Activated naive CD8-positive, alpha-beta T cell (primary cell): ENCODE data around the gene ANKHD1.
"Not testable (repeated sequence)": the region's sequence is repeated elsewhere in the genome, so short reads cannot be mapped to it uniquely, and the experiment has no call there.

Experiments used
- H3K27ac Mint-ChIP-seq: one replicate; pipeline ENCODE4 v1.8.0; 2021; ENCODE audit warnings: mixed read lengths
- H3K27me3 Mint-ChIP-seq: one replicate; pipeline ENCODE4 v1.8.0; 2021; ENCODE audit warnings: mixed read lengths
- H3K36me3 Mint-ChIP-seq: one replicate; pipeline ENCODE4 v1.8.0; 2021; ENCODE audit warnings: mixed read lengths
- H3K4me1 Mint-ChIP-seq: one replicate; pipeline ENCODE4 v1.8.0; 2021; ENCODE audit warnings: low read depth, mixed read lengths
- H3K4me3 Mint-ChIP-seq: one replicate; pipeline ENCODE4 v1.8.0; 2021; ENCODE audit warnings: mild to moderate bottlenecking, mixed read lengths
- H3K9me3 Mint-ChIP-seq: one replicate; pipeline ENCODE4 v1.8.0; 2021; ENCODE audit warnings: low read depth, mixed read lengths

Gene ANKHD1

DNA sequence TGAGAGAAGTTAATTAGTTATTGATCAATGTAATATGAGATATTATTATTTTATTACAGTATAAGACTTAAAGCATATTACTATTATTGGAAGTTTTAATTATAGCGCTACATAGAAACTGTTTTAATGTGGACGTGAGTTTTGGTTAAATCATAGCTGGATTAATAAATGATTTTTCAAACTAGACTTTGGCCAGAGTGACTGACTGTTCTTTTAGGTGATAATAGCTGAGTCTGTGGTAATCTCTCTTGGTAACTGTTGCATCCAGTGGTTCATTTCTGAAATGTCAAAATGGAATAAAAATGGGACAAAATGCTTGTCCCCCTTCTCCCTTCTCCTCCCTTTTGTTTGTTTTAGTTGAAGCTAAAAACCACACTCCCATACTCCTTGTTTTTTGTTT is 28.1 kb downstream of the ANKHD1 start:
- Mint-ChIP-seq H3K27ac (no peak overlapping the region), H3K27me3 (no peaks in the 10 kb centered on the region), H3K4me3 (no peak overlapping the region), H3K9me3 (no peaks in the 10 kb centered on the region), H3K36me3 (peaks cover 5% of the 10 kb centered on the region), H3K4me1 (peaks cover 42% of the 10 kb centered on the region)

DNA sequence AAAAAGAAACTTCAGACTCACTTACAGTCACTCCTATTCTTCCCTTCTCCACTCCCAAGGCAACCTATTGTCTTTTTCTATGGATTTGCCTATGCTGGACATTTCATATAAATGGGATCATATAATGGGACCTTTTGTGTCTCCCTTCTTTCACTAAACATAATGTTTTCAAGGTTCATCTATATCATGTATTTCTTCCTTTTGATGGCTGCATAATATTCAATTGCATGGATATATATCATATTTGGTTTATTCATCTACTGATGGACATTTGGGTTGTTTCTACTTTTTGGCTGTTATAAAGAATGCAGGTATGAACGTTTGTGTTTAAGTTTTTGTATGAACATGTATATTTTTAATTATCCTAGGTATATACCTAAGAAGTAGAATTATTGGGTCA is 30.6 kb downstream of the ANKHD1 start:
- Mint-ChIP-seq H3K4me3 (no peak overlapping the region), H3K9me3 (no peaks in the 10 kb centered on the region), H3K4me1 (peaks cover 33% of the 10 kb centered on the region), H3K27ac (no peak overlapping the region), H3K36me3 (peaks cover 4% of the 10 kb centered on the region), H3K27me3 (no peaks in the 10 kb centered on the region)

DNA sequence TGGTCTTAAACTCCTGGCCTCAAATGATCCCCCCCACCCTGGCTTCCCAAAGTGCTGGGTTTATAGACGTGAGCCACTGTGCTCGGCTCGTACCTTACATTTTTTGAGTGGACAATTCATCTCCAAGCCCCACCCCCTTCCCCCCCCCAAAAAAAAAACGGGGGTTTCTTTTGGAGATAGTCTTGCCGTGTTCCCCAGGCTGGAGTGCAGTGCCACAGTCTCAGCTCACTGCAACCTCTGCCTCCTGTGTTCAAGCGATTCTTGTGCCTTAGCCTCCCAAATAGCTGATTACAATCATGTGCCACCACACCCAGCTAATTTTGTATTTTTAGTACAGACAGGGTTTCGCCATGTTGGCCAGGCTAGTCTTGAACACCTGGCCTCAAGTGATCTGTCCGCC is 31.3 kb downstream of the ANKHD1 start:
- no peak overlapping the region for H3K27ac Mint-ChIP-seq
- H3K4me3 Mint-ChIP-seq = no peak overlapping the region
- peaks cover 33% of the 10 kb centered on the region for H3K4me1 Mint-ChIP-seq
- H3K27me3 Mint-ChIP-seq = no peaks in the 10 kb centered on the region
- H3K9me3 Mint-ChIP-seq = no peaks in the 10 kb centered on the region
- H3K36me3 Mint-ChIP-seq = peaks cover 4% of the 10 kb centered on the region

DNA sequence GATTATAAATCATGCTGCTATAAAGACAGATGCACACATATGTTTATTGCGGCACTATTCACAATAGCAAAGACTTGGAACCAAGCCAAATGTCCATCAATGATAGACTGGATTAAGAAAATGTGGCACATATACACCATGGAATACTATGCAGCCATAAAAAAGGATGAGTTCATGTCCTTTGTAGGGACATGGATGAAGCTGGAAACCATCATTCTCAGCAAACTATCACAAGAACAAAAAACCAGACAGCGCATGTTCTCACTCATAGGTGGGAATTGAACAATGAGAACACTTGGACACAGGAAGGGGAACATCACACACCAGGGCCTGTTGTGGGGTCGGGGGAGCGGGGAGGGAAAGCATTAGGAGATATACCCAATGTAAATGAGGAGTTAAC is 55.7 kb downstream of the ANKHD1 start:
- H3K36me3 Mint-ChIP-seq = peaks cover 19% of the 10 kb centered on the region
- H3K27me3 Mint-ChIP-seq, H3K9me3 Mint-ChIP-seq, H3K4me3 Mint-ChIP-seq, H3K27ac Mint-ChIP-seq, H3K4me1 Mint-ChIP-seq: not testable (repeated sequence)

DNA sequence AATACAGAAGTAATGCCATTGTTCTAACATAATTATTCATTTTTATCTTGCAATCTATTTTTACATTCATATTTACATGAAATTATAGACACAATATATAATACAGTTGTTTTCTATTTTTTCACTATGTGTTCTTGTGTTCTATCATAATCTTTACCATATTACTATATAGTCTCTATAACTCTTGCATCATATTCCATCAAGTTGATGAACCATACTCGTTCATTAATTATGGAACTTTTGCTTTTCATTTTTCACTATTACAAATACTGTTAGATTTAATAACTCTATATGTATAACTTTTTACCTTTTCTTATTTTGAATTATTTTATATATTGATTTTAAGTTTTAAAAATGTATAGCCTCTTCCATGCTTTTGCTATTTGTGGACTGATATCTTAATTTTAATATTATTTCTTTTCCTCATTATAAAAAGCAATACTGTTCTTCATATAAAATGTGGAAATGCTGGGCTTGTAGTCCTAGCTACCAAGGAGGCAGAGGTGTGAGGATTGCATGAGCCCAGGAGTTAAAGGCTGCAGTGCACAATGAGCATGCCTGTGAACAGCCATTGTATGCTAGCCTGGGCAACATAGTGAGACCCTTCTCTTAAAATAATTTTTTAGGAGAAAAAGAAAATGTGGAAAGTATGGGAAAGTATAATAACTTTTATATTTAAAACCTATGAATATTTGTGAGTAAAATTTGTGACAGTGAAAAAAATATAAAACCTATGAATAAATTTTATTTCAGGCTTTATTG is 65.5 kb downstream of the ANKHD1 start:
- peaks cover 3% of the 10 kb centered on the region for H3K4me1 Mint-ChIP-seq
- no peak overlapping the region for H3K27ac Mint-ChIP-seq
- H3K4me3 Mint-ChIP-seq = no peak overlapping the region
- H3K9me3 Mint-ChIP-seq = no peaks in the 10 kb centered on the region
- H3K27me3 Mint-ChIP-seq = no peaks in the 10 kb centered on the region
- no peaks in the 10 kb centered on the region for H3K36me3 Mint-ChIP-seq

DNA sequence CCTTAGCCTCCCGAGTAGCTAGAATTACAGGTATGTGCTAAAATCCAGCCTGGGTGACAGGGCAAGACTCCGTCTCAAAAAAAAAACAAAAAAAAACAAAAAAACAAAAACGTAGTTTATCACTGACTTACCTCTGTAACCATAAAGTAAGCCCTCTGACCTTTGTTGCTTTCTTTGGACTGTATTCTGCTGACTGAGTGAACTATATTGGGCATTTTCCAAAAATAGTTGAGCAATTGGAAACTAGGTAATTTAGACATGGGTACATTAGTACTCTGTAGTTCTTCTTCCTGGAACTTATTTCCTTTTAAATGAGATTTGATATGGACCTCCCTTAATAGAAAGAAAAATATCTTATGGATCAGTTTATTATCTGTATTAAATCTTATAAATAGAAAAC is 66.6 kb downstream of the ANKHD1 start:
- H3K4me3 Mint-ChIP-seq = no peak overlapping the region
- no peak overlapping the region for H3K27ac Mint-ChIP-seq
- H3K9me3 Mint-ChIP-seq = no peaks in the 10 kb centered on the region
- H3K4me1 Mint-ChIP-seq = peaks cover 2% of the 10 kb centered on the region
- no peaks in the 10 kb centered on the region for H3K36me3 Mint-ChIP-seq
- H3K27me3 Mint-ChIP-seq = no peaks in the 10 kb centered on the region

DNA sequence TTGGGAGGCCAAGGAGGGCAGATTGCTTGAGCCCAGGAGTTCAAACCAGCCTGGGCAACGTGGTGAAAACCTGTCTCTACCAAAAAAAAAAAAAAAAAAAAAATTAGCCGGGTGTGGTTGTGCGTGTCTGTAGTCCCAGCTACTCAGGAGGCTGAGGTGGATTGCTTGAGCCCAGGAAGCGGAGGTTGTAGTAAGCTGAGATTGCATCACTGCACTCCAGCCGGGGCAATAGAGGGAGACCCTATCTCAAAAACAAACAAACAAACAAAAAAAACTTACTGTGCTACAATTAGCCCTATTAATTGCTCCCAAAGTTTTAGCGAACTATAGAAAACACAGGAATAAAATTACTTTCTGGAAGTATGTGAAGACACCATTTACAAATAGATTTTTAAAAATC is 67.6 kb downstream of the ANKHD1 start:
- Mint-ChIP-seq H3K4me1 (peaks cover 2% of the 10 kb centered on the region), H3K27me3 (no peaks in the 10 kb centered on the region), H3K27ac (peak overlapping the region; percentile 1), H3K4me3 (no peak overlapping the region), H3K9me3 (no peaks in the 10 kb centered on the region), H3K36me3 (no peaks in the 10 kb centered on the region)

DNA sequence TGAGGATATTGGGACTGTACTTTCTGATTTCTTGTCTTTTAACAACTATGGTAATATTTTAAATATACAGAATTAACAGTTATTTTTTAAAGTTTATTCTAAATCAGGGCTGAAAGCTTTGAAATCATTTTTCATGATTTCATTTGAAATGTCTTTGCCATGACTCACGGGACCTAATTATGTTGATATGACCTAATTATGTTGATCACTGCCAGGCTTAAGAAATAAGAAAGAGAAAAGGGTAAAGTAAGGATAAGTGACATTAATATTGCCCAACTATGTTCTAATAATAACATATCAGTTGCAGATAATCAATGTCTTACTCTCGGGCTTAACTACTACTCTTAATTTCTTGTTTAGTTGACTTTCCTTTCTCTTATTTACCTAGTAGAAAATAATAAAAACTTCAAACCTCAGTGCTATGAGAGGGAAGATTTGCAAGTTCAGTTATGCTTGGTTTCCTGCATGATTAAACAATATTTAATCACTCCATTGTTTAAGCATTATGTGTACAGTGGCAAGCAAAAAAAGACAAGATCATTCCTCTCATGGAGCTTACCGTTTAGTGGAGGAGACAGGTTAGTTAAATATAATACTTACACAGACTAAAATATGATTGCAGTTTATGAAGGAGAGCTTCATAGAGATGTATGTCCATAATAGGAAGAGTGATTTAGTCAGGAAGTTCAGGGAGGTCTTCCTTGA is 78.8 kb downstream of the ANKHD1 start:
- Mint-ChIP-seq H3K4me1 (peaks cover 1% of the 10 kb centered on the region), H3K27me3 (no peaks in the 10 kb centered on the region), H3K27ac (peak overlapping the region; percentile 81), H3K4me3 (no peak overlapping the region), H3K36me3 (peaks cover 2% of the 10 kb centered on the region), H3K9me3 (no peaks in the 10 kb centered on the region)

DNA sequence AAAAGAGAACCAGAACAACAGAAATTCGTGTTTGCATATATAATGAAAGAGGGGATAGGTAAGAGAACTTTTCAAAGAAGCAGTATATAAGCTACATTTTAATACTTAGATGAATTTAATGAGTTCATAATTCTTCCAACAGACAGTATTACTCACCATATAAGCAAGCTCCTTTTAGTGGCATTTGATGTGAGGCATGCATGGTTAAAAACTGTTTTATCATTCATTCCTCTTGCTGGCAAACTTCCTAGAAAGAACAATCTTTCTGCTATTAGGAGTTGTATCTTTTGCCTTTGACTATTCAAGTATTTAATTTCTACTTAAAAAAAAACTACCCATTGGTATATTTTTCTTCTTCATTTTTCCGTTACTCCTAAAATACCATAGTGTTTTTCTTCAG is 80.1 kb downstream of the ANKHD1 start:
- Mint-ChIP-seq H3K4me1 (peaks cover 1% of the 10 kb centered on the region), H3K36me3 (peaks cover 2% of the 10 kb centered on the region), H3K4me3 (no peak overlapping the region), H3K9me3 (no peaks in the 10 kb centered on the region), H3K27me3 (no peaks in the 10 kb centered on the region), H3K27ac (no peak overlapping the region)

DNA sequence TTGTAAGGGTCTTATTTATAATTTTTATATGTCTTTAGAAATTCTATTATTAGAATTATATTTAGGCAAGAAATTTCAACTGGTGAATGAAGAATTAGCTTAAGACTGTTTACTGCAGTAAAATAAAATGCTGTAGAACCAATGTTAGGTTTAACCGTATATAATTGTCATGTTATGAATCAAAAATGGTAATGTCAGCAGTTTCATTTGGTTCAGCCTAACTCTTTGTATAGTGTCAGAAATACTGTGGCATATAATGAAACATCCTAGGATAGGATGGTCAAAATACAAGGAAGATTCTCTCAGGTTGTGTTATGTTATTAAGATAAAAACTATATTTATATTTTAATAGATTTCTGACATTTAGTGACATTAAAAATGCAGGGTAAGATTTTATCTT is 81.4 kb downstream of the ANKHD1 start:
- Mint-ChIP-seq H3K27ac (no peak overlapping the region), H3K4me1 (peaks cover 1% of the 10 kb centered on the region), H3K36me3 (peaks cover 2% of the 10 kb centered on the region), H3K27me3 (no peaks in the 10 kb centered on the region), H3K9me3 (no peaks in the 10 kb centered on the region), H3K4me3 (no peak overlapping the region)

DNA sequence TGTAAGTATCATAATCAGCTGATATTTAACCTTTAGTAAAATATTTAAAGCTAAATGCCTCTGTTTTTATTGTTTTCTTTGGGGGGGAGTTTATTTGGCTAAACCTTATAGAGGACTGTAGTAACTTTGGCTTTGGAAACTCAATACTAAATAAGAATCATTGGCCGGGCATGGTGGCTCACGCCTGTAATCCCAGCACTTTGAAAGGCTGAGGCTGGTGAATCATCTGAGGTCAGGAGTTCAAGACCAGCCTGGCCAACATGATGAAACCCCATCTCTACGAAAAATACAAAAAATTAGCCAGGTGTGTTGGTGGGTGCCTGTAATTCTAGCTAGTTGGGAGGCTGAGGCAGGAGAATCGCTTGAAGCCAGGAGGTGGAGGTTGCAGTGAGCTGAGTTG is 86.5 kb downstream of the ANKHD1 start:
- not testable (repeated sequence) for H3K4me3 Mint-ChIP-seq

DNA sequence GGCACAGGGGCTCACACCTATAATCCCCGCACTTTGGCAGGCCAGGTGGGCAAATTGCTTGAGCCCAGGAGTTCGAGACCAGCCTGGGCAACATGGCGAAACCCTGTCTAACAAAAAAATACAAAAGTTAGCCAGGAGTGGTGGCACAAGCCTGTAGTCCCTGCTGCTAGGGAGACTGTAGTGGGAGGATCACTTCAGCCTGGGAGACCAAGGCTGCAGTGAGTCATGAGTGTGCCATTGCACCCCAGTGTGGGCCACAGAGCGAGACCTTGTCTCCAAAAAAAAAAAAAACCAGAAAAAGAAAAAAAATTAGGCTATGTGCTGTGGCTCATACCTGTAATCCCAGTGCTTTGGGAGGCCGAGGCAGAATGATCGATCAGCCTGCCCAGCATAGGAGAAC is 87.3 kb downstream of the ANKHD1 start:
- no peak overlapping the region for H3K27ac Mint-ChIP-seq
- H3K36me3 Mint-ChIP-seq = peaks cover 7% of the 10 kb centered on the region
- no peaks in the 10 kb centered on the region for H3K27me3 Mint-ChIP-seq
- no peaks in the 10 kb centered on the region for H3K9me3 Mint-ChIP-seq
- H3K4me3 Mint-ChIP-seq = no peak overlapping the region
- peaks cover 3% of the 10 kb centered on the region for H3K4me1 Mint-ChIP-seq

More for the DNA sequence above, 86.5 kb downstream of the ANKHD1 start:
- H3K9me3 Mint-ChIP-seq, H3K36me3 Mint-ChIP-seq, H3K27ac Mint-ChIP-seq, H3K4me1 Mint-ChIP-seq, H3K27me3 Mint-ChIP-seq: not testable (repeated sequence)

DNA sequence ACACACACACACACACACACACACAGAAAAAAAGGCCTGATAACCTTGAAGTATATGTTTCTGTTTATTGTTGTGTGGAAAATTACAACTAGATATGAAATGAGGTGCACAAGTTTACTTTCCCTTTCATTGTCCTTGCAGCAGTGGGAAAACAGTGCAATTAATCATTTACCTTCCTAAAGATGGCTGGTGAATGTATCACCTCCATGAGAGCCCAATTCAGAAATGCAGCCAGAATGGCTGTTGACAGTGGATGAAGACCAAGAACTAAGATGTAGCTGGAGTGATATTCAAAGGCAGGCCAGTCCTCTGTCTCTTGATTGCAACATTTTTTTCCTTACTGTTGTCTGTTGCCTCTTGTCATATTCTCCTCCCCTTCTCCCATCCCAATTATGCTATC is 96.3 kb downstream of the ANKHD1 start:
- H3K36me3 Mint-ChIP-seq = peaks cover 12% of the 10 kb centered on the region
- peaks cover 15% of the 10 kb centered on the region for H3K4me1 Mint-ChIP-seq
- no peaks in the 10 kb centered on the region for H3K27me3 Mint-ChIP-seq
- no peaks in the 10 kb centered on the region for H3K9me3 Mint-ChIP-seq
- no peak overlapping the region for H3K4me3 Mint-ChIP-seq
- peak overlapping the region; percentile 16 for H3K27ac Mint-ChIP-seq

DNA sequence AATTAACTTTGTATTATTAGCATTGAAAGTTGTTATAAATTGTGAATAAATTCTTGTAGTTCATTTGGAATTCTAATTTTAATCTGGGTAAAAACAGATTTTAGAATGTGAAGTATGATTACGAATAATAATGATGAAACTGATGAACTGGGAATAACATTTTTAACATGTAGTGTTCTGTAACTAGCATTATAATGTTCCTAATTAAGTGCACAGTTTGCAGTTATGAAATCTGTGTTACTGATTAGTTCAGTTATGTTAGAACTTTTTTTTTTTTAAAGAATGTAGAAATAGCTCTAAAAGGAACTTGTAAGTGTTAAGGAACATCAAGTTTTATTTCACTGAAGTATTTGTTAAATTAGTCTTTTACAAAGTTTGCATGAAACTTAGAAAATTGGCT is 97.0 kb downstream of the ANKHD1 start:
- H3K36me3 Mint-ChIP-seq = peaks cover 9% of the 10 kb centered on the region
- H3K27me3 Mint-ChIP-seq = no peaks in the 10 kb centered on the region
- peak overlapping the region; percentile 16 for H3K27ac Mint-ChIP-seq
- peaks cover 13% of the 10 kb centered on the region for H3K4me1 Mint-ChIP-seq
- no peak overlapping the region for H3K4me3 Mint-ChIP-seq
- H3K9me3 Mint-ChIP-seq = no peaks in the 10 kb centered on the region

DNA sequence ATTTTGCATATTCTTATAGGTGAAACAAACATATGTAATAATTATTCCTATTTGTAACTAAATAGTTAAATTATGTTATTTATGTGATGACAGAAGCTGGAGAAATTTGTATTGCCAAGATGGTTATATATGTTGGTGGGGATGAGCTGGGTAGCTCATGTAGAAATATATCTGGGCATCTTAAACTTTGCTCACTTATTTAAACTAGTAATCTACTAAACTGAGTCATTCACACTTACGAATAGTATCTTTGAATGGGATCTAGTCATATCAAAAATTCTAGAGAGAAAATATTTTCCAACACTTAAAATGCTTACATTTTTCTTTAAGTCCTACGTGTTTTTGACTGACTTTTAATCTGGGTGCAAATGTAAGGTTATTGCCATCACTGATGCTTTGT is 101.2 kb downstream of the ANKHD1 start:
- H3K4me3 Mint-ChIP-seq = no peak overlapping the region
- H3K27ac Mint-ChIP-seq = no peak overlapping the region
- peaks cover 2% of the 10 kb centered on the region for H3K36me3 Mint-ChIP-seq
- H3K27me3 Mint-ChIP-seq = no peaks in the 10 kb centered on the region
- no peaks in the 10 kb centered on the region for H3K9me3 Mint-ChIP-seq
- H3K4me1 Mint-ChIP-seq = peaks cover 9% of the 10 kb centered on the region

DNA sequence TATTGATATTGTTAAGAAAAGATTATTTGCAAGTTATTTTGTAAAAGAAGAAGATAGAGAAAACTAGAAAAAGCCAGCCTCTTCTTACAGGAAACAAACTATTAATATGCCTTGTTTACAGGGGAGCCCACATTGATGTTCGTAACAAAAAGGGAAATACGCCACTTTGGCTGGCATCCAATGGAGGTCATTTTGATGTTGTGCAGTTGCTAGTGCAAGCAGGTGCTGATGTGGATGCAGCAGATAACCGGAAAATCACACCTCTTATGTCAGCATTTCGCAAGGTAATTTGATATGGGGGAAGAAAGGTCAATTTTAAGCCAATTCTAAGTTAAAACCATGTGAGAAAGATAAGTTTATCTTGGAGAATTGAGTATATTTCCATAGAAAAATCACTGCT is 108.3 kb downstream of the ANKHD1 start:
- Mint-ChIP-seq H3K9me3 (no peaks in the 10 kb centered on the region), H3K4me1 (no peaks in the 10 kb centered on the region), H3K36me3 (peaks cover 11% of the 10 kb centered on the region), H3K27ac (no peak overlapping the region), H3K27me3 (no peaks in the 10 kb centered on the region), H3K4me3 (no peak overlapping the region)
